DND-41 (cell line): ENCODE measurements around the gene ARHGAP6.

Source experiments
- CTCF ChIP-seq: IDR thresholded peaks from 2 replicates; pipeline ENCODE4 v1.5.1; 2012; ENCODE audit warnings: borderline replicate concordance, low read length, moderate library complexity, mild to moderate bottlenecking; ENCODE audit not compliant: poor library complexity, severe bottlenecking; ENCODE audit errors: extremely low read depth
- EZH2 ChIP-seq: IDR thresholded peaks from 3 replicates; pipeline ENCODE4 v1.6.1; 2012; ENCODE audit warnings: borderline replicate concordance, low read depth, mild to moderate bottlenecking, moderate library complexity, low read length, inconsistent platforms; ENCODE audit not compliant: severe bottlenecking

GRCh38 chrX:11423949-11424348 lies 241.8 kb downstream of the ARHGAP6 start:
- TF ChIP-seq CTCF, result no peak
- TF ChIP-seq EZH2, result no peak
